ENCODE measurements around the gene KLHL17. TPM values are rescaled to one million over a fixed set of nuclear protein-coding genes. Genes with fewer than 3 reads are reported as not detected.

Gene KLHL17
- total RNA-seq, 4 donors from 2014 or later: 3.7 to 10.8 (median 6.2) TPM

- intact Hi-C loops (cut with DNase I): no loop called here
- Histone ChIP-seq H3K9me3 (no peaks in the 10 kb centered on the region), H3K36me3 (peaks cover 0 to 29% (median 21%) of the 10 kb centered on the region in 4 donors), H3K4me3 (no peak overlapping the region), H3K4me1 (peaks cover 26 to 49% (median 40%) of the 10 kb centered on the region in 4 donors), H3K27me3 (peaks cover 0 to 20% (median 0%) of the 10 kb centered on the region in 4 donors), H3K27ac (replicated peaks in 1 of 4) (no peak overlapping the region)
- DNase-seq (ENCODE audit: extremely low spot score): no peak
- TF ChIP-seq CTCF (IDR thresholded peaks at IDR 0.05) (no peak), POLR2A (IDR thresholded peaks at IDR 0.05; ENCODE audit: low read depth) (no peak), POLR2AphosphoS5 (IDR thresholded peaks at IDR 0.05) (no peak), EP300 (IDR thresholded peaks at IDR 0.05) (no peak)
- WGBS: 91% methylated on average over 21 of the region's 47 CpGs
Measured at GRCh38 chr1:963746-964525, 3.6 kb downstream of the KLHL17 start.

GRCh38 chr1:964691-965525, 4.5 kb downstream of the KLHL17 start:
- DNase-seq (ENCODE audit: extremely low spot score): no peak
- H3K9me3 ChIP-seq: no peaks in the 10 kb centered on the region
- intact Hi-C loops (cut with DNase I): no loop called here
- 93% methylated on average over 33 of the region's 51 CpGs for WGBS
- no peak overlapping the region for H3K4me3 ChIP-seq
- H3K36me3 ChIP-seq: peaks cover 0 to 29% (median 21%) of the 10 kb centered on the region in 4 donors
- H3K4me1 ChIP-seq: peaks cover 20 to 42% (median 33%) of the 10 kb centered on the region in 4 donors
- H3K27me3 ChIP-seq: peaks cover 0 to 29% (median 0%) of the 10 kb centered on the region in 4 donors
- no peak overlapping the region for H3K27ac ChIP-seq (replicated peaks in 1 of 4)
- TF ChIP-seq POLR2AphosphoS5 (IDR thresholded peaks at IDR 0.05): no peak
- TF ChIP-seq POLR2A (IDR thresholded peaks at IDR 0.05; ENCODE audit: low read depth): no peak
- no peak for TF ChIP-seq CTCF (IDR thresholded peaks at IDR 0.05)
- TF ChIP-seq EP300 (IDR thresholded peaks at IDR 0.05): no peak

- no peaks in the 10 kb centered on the region for H3K9me3 ChIP-seq
- DNase-seq (ENCODE audit: extremely low spot score): no peak
- TF ChIP-seq CTCF (IDR thresholded peaks at IDR 0.05): no peak
- no peak for TF ChIP-seq EP300 (IDR thresholded peaks at IDR 0.05)
- TF ChIP-seq POLR2A (IDR thresholded peaks at IDR 0.05; ENCODE audit: low read depth): no peak
- TF ChIP-seq POLR2AphosphoS5 (IDR thresholded peaks at IDR 0.05): no peak
- H3K27me3 ChIP-seq: peaks cover 0 to 36% (median 6%) of the 10 kb centered on the region in 4 donors
- H3K36me3 ChIP-seq: peaks cover 0 to 29% (median 21%) of the 10 kb centered on the region in 4 donors
- H3K4me3 ChIP-seq: peak overlapping the region in 2 of 4 donors; percentile 56 to 67
- no peak overlapping the region for H3K27ac ChIP-seq (replicated peaks in 1 of 4)
- peaks cover 17 to 37% (median 28%) of the 10 kb centered on the region in 4 donors for H3K4me1 ChIP-seq
- 78% methylated on average over 7 of the region's 26 CpGs for WGBS
- intact Hi-C loops (cut with DNase I): no loop called here
Measured at GRCh38 chr1:965526-966134, 5.2 kb downstream of the KLHL17 start.

- 0% methylated on average over 2 of the region's 31 CpGs for WGBS
- DNase-seq (ENCODE audit: extremely low spot score): no peak
- intact Hi-C loops (cut with DNase I): no loop called here
- Histone ChIP-seq H3K36me3 (peaks cover 0 to 29% (median 21%) of the 10 kb centered on the region in 4 donors), H3K4me3 (peak within 1 kb of the TSS; percentile 56 to 67 (median 64)), H3K27me3 (peaks cover 0 to 42% (median 12%) of the 10 kb centered on the region in 4 donors), H3K27ac (replicated peaks in 1 of 4) (peak within 1 kb of the TSS; percentile 39 to 66 (median 60)), H3K4me1 (peaks cover 16 to 32% (median 24%) of the 10 kb centered on the region in 4 donors), H3K9me3 (no peaks in the 10 kb centered on the region)
- TF ChIP-seq CTCF (IDR thresholded peaks at IDR 0.05) (no peak), POLR2A (IDR thresholded peaks at IDR 0.05; ENCODE audit: low read depth) (no peak), POLR2AphosphoS5 (IDR thresholded peaks at IDR 0.05) (no peak), EP300 (IDR thresholded peaks at IDR 0.05) (no peak)
Measured at GRCh38 chr1:966135-966703, 5.8 kb downstream of the KLHL17 start, which contains the start of gene PLEKHN1. Gene PLEKHN1 (plus strand): TSS chr1:966482. CDS start chr1:966532, 50 bp downstream.
